Measurements from ENCODE around the gene CDCA4.

DNA sequence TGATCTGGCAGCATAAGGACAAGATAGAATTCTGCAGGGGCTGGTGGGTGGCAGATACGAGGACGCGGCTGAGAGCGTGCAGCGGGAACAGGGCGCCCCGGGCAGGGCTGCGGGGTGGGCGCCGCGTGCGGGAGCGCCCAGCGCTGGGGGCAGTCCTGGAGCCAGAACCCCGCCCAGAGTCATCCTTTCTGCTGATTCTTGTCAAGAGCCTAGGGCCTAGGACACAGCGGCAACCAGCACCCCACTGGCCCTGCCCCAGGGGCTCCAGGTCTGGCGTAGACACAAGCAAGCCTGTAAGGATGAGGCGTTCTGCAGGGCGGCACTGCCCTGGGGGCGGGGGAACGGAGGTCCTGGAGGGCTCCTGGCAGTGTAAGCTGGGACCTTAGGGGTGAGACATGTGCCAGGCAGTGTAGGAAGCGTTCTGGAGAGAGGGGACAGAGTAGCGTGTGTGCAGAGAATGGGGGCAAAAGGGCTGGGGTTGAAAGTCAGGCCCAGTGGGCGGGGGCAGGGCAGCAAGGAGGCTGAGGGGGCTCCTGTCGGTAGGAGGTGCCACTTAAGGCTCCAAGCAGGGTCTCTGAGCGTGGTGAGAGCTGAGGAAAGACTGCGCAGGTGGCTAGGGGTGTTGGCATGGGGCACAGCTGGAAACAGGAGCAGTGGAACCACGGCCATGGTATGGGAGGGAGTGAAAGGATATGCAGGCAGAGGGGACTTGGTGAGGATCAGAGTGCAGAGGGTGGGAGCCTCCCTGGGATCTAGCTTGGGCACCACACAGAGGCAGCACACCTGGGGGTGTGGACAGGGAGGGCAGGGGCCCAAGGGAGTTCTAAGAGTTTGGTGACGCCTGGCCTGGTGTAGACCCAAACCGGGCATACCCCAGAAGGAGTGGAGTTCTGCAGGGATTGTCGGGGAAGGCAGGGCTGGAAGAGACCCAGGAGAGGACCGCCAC is 41.9 kb downstream of the CDCA4 start:
- TF ChIP-seq ZNF274 (IDR thresholded peaks at IDR 0.05; ENCODE audit: insufficient read depth, insufficient read length), result no peak
- TF ChIP-seq, protein P1, sequence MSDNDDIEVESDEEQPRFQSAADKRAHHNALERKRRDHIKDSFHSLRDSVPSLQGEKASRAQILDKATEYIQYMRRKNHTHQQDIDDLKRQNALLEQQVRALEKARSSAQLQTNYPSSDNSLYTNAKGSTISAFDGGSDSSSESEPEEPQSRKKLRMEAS (IDR thresholded peaks at IDR 0.05; ENCODE audit: low read depth, low read length), result no peak

All from GM12878 (cell line).